HG02884 (cell line): ENCODE measurements around the gene SATB2.

ENCODE experiments used
- ATAC-seq: cut with Tn5 transposase; IDR thresholded peaks from one replicate; pipeline ENCODE4 v1.9.1; 2021; ENCODE audit warnings: mild to moderate bottlenecking, moderate library complexity; ENCODE audit not compliant: unreplicated experiment

The SATB2 gene

GRCh38 chr2:199273042-199273511 lies 184.7 kb downstream of the SATB2 start:
- no peak for ATAC-seq

GRCh38 chr2:199261936-199262335 lies 195.8 kb downstream of the SATB2 start:
- ATAC-seq: no peak

GRCh38 chr2:199261239-199261638 lies 196.5 kb downstream of the SATB2 start:
- ATAC-seq: no peak

GRCh38 chr2:199259671-199260070 lies 198.1 kb downstream of the SATB2 start:
- ATAC-seq: no peak

- ATAC-seq: no peak
These were observed 199.4 kb downstream of the SATB2 start for GRCh38 chr2:199258291-199258690.

- no peak for ATAC-seq
These were observed 200.2 kb downstream of the SATB2 start for GRCh38 chr2:199257261-199258224.

- no peak for ATAC-seq
These were observed 227.6 kb downstream of the SATB2 start for GRCh38 chr2:199230091-199230490.

- peak; percentile 73 for ATAC-seq
These were observed 228.6 kb downstream of the SATB2 start for GRCh38 chr2:199228887-199229819.

- ATAC-seq: no peak
These were observed 233.9 kb downstream of the SATB2 start for GRCh38 chr2:199223791-199224190.

GRCh38 chr2:199220920-199221319 lies 236.8 kb downstream of the SATB2 start:
- no peak for ATAC-seq

GRCh38 chr2:199219551-199219950 lies 238.2 kb downstream of the SATB2 start:
- no peak for ATAC-seq
